ENCODE measurements around the gene CACNA1B. TPM values are rescaled to one million over a fixed set of nuclear protein-coding genes. Genes with fewer than 3 reads are reported as not detected.

The CACNA1B gene
- total RNA-seq, 1 experiment from 2014 or later: not detected

GRCh38 chr9:138037140-138037539 lies 159.6 kb downstream of the CACNA1B start:
- DNase-seq (ENCODE audit: low spot score): no peak

DNA sequence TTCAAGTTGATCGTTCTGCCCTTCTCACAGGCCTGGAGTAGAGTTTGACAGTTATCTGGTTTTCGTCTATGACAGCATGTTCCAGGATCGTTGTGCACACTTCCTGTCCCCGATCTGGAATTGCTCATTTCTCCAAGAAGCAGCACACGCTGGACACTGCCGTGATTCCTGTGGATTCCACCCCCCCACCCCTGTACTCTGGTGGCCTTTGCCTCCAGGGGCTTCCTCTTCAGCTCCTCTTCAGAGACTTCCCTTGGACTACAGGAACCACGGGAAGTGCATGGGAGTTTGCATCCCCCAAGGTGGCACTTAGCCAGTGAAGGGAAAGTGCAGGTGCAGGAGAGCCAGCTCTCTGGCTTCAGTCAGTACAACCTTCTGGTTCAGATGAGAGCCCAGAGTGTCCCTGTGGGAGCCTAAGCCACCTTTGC lies 160.7 kb downstream of the CACNA1B start:
- DNase-seq (ENCODE audit: low spot score): no peak

DNA sequence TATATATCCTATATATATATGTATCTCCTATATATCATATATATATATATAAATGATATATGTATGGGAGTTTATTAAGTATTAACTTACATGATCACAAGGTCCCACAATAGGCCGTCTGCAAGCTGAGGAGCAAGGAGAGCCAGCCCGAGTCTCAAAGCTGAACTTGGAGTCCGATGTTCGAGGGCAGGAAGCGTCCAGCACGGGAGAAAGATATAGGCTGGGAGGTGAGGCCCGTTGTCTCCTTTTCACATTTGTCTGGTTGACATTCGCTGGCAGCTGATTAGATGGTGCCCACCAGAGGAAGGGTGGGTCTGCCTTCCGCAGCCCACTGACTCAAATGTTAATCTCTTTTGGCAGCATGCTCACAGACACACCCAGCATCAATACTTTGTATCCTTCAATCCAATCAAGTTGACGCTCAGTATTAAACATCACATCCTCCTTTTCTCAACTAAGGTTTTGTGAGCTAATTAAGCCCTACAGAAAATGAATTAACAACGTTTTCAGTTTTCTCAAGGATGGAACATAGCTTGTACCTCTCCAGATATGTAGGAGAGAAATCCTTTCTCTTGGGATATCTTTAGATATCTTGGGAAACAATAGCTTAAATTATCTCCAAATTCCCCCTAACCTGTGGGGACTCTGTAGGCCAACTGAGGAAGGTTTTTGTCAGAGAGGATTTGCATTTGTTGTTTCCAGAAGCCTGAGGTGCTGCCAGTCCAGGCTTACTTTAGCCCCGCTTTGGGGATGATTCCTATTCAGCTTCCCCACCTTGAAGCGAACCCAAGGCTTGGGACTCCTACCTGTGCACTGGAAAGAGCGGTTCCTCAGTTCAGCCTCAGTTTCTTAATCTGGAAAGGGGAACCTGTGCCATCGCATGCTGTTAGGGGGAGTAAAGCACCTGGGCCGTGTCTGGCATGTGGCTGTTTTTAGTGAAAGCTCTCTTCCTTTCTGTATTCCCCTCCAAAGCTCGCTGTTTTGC lies 163.2 kb downstream of the CACNA1B start:
- no peak for DNase-seq (ENCODE audit: low spot score)

GRCh38 chr9:138042146-138042545 lies 164.6 kb downstream of the CACNA1B start:
- DNase-seq (ENCODE audit: low spot score): no peak

DNA sequence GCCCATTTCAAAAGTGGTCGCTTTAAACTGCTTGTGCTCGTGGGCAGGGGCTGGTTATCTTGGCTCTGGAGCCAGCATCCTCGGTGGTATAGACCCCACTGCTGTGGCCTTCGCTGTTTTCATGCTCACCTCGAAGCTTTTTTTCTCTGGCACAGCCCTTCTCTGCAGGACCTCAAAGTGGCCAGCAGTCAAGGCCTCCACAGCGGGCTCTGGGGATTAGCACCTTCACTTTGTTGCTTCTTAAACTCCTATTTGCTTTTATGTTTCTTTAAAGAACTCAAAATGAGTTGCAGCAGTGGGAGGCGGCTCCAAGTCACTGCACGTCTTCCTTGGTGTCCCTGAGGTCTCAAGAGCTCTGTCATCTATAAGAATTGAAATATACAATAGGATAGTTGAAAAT lies 165.1 kb downstream of the CACNA1B start:
- DNase-seq (ENCODE audit: low spot score): no peak

- DNase-seq (ENCODE audit: low spot score): no peak
Measured at GRCh38 chr9:138043061-138043410, 165.5 kb downstream of the CACNA1B start.

- no peak for DNase-seq (ENCODE audit: low spot score)
Measured at GRCh38 chr9:138043411-138044345, 166.1 kb downstream of the CACNA1B start.

GRCh38 chr9:138044485-138045383 lies 167.2 kb downstream of the CACNA1B start:
- DNase-seq (ENCODE audit: low spot score): no peak

DNA sequence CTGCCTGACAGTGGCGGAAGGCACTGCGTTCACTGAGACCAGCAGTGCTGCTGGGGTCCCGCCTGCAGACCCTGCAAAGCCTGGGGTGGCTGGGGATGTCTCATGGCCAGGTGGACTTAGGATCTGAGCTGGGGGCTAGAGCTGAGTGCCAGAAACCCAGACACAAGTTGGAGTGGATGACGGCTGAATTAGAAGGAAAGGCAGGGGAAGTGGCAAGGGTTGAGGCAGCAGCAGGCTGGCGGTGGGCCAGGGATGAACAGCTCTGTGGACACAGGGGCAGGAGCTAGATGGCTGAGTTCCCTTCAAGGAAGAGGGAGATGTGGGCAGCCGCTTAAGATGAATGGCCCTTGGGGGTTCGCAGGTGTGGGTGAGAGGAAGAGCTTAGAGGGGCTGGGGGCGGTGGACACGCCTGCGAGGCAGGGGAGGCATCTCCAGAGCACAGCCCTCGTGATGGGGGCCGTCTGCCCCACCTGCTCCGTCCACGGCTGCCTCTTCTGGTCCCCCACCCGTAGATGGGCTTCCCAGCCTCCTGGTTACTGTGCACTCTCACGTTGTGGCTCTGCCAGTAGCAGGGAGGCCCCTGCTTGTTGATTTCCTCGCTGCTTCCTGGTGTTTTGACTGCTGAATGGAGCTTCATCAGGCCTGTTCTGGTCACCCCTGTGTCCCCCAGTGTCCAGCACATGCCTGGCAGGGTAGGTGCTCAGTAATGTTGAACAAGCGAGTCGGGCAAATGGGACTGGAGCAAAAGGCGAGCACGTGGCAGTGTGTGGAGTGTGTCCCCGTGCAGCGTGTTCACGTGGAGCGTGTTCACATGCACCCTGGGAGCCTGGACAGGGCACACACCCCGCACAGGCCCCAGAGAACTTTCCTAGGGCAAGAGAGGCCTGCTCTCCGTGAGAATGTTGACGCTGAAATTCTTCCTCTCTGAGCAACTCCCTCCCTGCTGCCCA lies 168.2 kb downstream of the CACNA1B start:
- no peak for DNase-seq (ENCODE audit: low spot score)

GRCh38 chr9:138046641-138047301 lies 169.2 kb downstream of the CACNA1B start:
- DNase-seq (ENCODE audit: low spot score): no peak

- no peak for DNase-seq (ENCODE audit: low spot score)
Measured at GRCh38 chr9:138047469-138048040, 170.0 kb downstream of the CACNA1B start.

GRCh38 chr9:138048184-138048583 lies 170.6 kb downstream of the CACNA1B start:
- no peak for DNase-seq (ENCODE audit: low spot score)

GRCh38 chr9:138049085-138049778 lies 171.7 kb downstream of the CACNA1B start:
- no peak for DNase-seq (ENCODE audit: low spot score)

DNA sequence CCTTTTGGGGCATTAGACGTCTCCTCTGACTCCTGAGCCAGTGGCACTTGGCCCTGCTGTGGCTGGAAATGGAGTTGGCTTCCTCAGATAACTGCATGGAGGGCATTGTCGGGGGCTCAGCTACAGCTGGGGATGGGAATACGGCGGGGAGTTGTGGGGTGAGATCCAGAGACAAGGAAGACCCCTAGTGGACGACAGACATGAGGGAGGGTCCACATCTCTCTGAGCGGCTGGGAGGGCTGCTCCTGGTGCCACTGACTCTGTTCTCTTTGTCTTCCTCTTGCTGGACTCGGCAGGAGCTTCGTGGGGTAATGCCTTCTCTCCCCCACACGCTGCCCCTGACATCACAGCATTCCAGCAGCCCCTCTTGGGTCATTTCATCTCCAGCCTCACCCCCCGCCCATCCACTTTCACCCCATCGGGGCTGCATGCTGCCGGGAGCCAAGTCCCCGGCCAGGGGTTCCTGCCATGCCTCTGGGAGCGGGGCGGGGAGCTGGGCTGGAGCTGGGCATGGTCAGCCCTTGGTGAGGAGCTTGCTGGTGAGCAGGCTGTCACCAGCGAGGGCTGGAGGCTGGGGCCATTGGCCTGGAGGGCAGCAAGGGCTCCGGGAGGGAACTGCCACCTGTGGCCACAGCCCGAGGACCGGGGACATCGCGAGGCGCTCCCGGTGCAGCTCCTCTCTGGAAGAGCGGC lies 172.3 kb downstream of the CACNA1B start:
- no peak for DNase-seq (ENCODE audit: low spot score)

DNA sequence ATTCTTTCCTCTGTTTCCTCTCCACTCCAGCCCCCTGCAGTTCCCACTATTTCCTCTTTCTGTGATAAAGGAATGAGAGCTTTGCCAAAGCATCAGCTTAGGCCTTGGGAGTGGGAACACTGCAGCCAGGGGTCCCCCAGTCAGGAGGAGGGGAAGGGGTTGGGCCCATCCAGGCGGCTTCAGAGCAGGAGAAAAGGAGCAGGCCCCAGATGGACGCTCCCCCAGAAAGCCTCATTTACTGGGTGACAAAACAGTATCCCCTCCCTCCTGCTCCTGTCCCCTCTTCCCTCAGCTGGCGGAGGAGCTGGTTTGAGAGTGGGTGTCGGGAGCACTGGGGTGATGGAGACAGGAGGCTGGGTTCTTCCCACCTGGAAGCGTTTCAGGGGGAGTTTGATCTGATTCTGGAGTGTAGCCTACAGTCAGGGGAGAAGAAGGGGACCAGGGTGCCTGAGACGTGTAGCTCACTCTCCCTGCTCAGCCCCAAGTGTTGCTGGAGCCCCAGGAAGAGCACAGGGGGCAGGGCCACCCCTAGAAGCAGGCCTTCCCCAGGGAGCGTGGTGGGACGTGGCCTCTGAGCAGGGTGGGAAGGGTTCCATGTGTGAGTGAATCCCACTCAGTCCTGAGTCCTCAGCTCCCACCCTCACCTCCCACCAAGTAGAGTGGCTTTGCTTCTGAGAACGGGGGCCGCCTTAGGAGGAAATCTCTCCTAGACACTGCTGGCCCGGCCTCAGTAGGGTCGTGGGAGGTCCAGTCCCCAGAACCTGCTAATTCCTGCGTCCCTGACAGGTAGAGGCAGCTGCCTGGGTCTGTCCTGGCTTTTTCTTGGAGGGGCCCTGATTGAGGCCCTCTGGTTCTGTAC lies 173.1 kb downstream of the CACNA1B start:
- DNase-seq (ENCODE audit: low spot score): no peak

- DNase-seq (ENCODE audit: low spot score): no peak
Measured at GRCh38 chr9:138051586-138052321, 174.2 kb downstream of the CACNA1B start.

- no peak for DNase-seq (ENCODE audit: low spot score)
Measured at GRCh38 chr9:138052322-138052615, 174.7 kb downstream of the CACNA1B start.
